Ammon's horn (tissue), 1 donor: Measurements from ENCODE around the gene CYB5R4.
"Not testable (repeated sequence)": the region's sequence is repeated elsewhere in the genome, so short reads cannot be mapped to it uniquely, and the experiment has no call there.

Experiments
- DNase-seq: peaks from one replicate; pipeline ENCODE4 v3.0.0-alpha.2; 2016; ENCODE audit warnings: low spot score

The CYB5R4 gene

DNA sequence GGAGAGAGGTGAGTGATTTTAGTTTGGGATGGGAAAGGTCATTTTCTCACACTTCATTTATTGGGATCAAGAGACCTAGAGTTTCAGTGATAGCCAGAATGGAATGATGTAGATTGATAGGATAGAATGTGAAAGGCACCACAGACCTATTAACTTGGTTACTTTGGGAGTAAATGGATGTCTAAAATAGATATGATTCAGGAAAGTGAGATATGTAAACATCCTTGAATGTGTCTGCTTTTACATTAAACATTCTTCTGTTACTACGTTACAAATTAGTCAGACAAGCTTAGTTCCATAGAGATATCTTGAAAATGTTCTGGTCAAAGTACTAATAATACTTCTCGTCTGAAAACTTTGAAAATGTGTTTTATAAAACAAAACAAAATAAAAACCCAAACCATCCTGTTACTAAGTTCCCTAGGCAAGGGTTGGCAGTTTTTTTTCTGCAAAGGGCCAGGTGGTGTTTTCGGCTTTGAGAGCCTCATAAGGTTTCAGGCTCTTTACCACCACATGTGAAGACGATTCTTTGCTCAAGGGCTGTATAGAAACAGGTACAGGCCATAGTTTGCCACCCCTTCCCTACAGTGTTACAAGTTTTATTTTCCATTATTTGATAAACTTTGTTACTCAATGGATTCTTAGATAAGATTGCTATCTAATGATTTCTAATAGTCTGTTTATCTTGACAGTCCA is 3.4 kb downstream of the CYB5R4 start:
- DNase-seq, result no peak

DNA sequence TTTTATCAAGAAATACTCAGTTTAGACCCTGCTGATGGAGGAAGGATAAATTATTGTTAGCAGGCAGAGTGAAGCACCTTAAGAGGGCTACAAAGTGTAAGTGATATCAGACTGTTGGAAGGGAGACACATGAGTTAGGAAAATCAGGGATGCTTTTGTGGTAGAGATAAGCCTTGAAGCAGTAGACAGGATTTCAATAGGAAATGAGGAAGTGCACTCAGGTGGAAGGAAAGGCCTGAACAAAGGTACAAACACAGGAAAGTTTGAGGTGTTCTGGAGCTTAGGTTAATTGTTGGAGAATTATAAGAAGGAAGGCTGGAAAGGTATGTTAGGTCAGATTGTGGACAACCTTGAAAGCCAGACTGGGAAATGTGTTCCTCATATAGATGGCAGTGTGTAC is 7.6 kb downstream of the CYB5R4 start:
- no peak for DNase-seq

DNA sequence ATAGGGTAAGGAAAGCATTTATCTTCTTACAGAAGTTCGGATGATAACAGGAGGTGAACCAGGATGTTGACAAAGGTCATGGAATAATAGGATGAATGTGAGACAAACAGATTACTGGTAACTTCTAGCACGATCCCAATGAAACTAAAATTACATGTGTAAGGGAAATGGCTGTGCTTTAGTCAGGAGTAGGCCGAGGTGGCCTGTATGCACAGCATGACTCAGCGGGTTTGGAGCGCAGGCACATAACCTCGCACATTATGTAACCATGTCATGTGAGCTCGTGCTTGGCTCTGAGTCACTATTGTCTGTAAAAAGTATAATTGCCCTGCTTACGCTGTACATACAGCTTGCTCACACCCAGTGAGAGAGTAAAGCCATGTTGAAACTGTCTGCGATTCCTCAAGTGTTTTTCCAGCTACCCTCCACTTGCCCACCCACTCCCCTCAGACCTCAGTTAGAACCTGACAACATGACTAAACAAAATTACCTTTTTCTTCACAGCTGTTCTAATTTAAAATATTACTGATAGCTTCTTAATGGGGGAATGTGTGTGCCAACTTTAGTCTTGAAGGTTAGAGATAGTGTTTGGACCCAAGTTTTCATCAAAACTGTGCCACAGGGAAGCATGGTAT is 8.2 kb downstream of the CYB5R4 start:
- peak; percentile 31 for DNase-seq

DNA sequence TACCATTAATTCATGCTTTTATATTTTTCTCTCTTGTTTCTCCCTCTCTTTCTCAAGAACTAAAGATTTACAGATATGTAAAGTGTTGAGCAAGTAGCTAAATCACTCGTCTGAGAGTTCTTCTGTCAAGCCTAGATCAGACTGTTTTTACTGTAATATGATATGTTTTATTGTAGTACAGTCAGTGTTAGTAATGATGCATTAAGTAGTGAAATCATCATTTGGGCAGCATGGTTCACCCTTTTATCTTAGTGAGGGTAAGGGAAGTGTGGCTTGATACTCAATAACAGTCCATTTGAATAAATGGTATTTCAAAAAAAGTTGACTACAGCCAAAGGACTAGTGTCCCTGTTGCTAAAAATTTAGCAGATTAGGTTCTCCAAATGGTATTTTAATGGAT is 9.2 kb downstream of the CYB5R4 start:
- no peak for DNase-seq

DNA sequence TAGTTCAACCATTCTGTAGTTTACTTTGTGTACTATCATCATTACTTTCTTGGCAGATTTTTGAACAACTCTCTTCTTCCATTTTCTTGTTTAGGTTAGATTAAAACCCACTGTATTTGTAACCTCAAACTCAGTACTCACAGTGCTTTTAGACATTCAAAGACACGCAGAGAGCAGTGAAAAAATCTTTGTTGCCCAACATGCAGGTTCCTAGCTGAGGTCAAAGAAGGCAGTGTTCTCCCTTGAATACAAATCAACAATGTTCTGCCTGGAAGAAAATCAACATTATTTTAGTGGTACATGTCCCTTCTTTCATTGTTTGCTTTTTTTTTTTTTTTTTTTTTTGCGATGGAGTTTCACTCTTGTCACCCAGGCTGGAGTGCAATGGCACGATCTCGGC is 11.2 kb downstream of the CYB5R4 start:
- DNase-seq, result peak; percentile 14

DNA sequence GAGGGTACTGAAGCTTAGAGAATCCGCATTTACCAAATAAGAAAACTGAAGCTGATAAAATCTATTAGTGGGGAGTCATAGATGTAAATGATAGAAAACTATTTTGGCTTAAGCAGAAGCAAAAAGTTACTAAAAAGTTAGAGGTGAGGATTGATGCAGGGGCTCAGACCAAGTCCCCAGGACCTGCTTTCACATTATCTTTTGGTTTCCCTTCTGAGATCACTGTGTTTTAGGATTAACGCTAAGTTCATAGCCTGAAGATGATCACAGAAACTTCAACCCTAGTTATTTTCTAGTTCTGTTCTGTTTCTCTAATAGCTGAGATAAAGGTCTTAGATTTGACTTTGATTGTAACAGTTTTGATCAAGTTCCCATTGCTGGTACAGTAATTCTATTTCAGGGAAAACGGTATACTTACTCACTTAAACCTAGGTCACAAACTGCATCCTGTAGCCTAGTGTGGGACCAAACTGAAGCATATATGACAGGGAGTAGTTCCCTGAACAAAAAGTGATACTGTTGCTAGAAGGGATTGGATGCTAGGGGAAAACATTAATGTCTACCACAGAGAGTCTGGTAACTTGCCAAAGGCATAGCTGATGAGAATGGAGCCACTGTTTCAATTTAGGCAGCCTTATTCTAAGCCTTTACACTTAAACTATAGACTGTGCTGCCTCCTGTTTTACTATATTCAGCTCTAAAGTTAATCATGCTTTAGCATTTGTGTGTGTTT is 13.1 kb downstream of the CYB5R4 start:
- DNase-seq, result peak; percentile 68

DNA sequence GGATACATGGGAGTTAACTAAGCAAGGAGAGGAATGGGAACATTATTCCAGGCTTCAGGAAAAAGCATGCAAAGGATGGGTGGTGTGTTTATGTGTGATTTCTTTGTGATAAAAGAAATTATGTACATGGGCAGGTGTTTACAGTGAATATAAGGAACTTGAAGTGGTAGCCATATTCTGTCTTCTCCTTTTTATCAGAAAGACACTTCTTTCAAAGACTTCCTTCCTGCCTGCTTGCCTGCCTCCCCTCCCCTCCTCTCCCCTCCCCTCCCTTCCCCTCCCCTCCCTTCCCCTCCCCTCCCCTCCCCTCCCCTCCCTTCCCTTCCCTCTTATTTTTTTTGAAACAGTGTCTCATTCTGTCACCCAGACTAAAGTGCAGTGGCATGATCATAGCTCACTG is 14.4 kb downstream of the CYB5R4 start:
- DNase-seq, result no peak

DNA sequence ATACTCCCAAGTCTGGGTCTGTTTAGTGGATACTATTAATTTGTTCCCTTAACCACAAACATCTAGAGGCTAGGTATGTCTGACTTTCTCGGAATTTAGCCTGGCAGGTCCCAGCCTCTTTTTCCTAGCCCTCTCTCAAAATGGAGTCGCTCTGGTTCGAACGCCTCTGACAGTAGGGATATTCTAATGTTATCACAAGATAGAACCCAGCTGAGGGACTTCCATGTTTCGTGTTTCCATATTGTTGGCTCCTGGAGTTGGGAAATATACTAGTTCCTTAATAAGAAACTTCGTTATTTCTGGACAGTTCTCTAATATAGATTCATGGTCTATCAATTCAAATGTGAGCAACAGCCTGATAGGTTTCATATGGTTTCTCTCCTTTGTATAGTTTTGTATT is 16.4 kb downstream of the CYB5R4 start:
- DNase-seq, result no peak

DNA sequence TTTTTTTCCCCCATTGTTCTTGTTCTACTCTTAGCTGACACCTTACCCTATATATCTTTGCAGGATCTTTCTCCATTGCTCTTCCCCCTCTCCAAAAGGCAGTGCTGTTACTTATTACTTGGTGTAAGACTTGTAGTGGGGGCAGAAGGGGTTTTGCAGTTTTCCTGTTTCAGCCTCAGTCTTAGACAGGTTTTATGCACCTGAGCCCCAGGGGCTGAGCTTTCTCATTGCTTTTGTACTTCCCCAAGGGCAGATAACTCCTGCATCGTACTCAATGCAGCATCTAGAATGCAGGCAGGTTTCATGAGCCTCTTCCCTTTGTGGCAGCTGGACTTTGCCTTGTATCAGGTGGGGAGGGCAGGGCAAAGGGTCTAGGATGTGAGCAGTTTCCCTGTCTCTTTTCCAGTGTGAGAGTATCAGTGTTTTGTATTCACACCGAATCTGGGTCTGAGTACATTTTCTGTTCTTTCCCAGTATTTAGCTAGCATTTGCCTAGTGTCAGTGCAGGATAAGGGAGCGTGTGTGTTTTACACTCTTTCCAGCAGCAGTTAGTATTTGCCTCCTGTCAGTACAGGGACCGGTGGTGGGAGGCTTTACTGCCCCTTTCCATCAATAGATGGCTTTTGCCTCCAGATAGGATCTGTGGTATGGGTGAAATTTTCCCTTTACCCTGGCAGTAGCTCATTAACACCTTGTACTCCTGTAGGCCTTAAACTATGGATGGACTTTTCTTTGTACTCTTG is 19.6 kb downstream of the CYB5R4 start:
- no peak for DNase-seq

DNA sequence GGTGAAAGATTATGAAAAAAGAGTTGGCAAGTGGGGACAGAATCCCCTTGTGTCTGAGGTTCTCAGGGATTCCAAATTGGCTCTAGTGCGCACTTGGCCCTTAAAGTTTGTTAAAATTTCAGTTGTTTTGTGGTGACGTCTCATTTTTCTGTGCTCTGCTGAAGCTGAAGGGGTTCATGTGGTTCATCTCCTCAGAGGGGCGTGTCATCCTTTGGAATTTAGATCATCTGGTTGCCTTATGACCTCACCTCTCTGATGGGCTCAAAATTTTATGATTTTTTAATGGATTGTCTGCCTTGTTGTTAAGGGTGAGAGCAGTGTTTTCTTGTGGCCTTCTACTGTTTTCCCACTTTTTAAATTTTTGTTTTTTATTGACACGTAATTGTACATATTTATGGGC is 20.3 kb downstream of the CYB5R4 start:
- no peak for DNase-seq

DNA sequence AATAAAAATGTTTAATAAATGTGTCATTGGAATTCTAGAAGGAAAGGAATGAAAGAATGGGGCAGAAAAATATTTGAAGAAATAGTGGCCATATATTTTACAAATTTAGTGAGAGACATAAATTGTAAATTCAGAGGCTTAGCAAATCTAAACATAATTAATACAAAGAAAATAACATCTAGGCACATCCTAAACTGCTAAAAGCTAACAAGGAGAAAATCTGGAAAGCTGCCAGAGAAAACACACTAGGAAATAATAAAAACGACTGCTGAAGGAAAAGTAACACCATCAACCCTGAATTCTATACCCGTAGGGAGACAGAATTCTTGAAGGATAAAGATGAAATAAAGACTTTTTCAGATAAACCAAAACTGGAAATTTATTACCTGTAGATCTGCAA is 23.8 kb downstream of the CYB5R4 start:
- DNase-seq, result no peak

DNA sequence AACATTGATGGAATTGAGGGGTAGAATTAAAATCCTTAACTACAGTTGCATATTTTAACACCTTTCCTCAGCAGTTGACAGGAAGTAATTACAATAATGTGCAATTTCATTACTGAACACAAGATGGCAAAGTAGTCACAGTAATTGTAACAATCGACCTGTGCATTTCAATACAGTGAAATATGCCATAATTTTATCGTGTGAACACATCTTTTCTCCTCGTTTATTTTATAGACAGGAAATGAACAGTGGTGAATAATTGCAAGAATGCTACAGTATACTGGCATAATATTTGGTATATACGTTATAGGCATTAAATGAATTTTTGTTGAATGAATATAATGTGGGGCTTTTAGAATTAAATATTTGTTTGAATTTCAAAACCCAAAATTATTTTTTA is 25.0 kb downstream of the CYB5R4 start:
- DNase-seq, result peak; percentile 56

DNA sequence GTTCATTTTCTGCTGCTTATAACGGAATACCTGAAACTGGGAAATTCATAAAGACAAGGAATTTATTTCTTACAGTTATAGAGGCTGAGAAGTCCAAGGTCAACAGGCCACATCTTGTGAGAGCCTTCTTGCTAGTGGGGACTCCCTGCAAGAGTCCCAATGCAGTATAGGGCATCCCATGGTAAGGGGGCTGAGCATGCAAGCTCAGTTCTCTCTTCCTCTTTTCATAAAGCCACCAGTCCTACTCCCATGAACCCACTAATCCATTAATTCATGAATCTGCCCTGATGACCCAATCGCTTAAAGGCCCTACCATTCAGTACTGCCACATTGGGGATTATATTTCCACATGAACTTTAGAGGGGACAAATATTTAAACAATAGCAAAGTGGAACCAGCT is 26.5 kb downstream of the CYB5R4 start:
- DNase-seq, result no peak

DNA sequence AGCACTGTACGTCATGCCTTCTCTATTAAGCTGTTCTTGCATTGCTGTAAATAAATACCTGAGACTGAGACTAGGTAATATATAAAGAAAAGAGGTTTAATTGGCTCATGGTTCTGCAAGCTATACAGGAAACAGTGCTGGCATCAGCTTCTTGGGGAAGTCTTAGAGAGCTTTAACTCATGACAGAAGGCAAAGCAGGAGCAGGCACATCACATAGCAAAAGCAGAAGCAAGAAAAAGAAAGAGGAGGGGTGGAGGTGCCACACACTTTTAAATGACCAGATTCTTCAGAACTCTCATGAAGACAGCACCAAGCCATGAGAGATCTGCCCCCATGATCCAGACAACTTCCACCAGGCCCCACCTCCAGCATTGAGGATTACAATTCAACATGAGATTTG is 30.1 kb downstream of the CYB5R4 start:
- DNase-seq, result no peak

DNA sequence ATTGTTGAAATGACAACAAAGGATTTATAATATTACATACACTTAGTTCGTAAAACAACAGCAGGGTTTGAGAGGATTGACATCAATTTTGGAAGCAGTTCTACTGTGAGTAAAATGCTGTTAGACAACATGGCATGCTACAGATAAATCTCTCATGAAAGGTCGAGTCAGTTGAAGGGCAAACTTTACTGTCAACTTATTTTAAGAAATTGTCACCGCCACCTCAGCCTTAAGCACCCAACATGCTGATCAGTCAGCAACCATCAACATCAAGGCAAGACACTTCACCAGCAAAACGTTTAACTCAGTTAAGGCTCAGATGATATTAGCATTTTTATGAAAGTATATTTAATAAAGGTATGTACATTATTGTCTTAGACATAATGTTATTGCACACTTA is 31.0 kb downstream of the CYB5R4 start:
- DNase-seq, result no peak

DNA sequence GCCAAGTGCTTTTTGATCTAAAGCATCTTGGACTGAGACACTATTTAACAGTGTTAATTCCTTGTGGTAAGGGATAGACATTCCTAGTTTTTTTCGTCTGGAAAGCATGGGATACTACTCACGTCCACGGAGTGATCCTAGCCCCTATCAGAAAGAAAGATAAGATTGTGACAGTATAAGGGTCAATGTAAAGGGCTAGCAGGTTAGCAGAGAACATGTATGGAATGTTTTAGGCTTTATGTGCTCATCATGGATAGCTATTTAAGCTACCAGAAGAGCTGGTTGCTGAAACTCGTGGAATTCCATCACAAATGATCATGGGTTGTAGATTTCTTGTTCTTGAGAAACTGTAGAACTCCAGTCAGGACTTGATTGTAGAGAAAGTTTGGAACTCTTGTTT is 32.1 kb downstream of the CYB5R4 start:
- DNase-seq, result no peak

DNA sequence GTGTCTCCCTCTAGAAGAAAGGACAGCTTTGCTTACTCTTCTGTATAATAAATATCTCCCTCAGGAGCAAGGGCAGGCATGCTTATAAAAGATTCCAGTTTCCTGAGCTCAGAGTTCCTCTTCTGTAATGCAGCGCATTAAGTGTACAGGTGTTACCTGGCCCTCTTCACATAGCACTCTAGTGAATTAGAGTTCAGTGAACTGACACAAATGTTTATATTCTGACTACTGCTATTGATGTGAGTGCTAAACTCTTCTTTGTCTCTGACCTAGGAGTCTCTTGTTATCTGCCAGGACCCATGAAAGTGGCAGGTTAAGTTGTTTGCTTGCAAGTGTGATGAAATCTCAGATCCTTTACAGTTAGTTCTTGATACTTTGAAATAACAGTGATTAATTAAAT is 33.5 kb downstream of the CYB5R4 start:
- no peak for DNase-seq

DNA sequence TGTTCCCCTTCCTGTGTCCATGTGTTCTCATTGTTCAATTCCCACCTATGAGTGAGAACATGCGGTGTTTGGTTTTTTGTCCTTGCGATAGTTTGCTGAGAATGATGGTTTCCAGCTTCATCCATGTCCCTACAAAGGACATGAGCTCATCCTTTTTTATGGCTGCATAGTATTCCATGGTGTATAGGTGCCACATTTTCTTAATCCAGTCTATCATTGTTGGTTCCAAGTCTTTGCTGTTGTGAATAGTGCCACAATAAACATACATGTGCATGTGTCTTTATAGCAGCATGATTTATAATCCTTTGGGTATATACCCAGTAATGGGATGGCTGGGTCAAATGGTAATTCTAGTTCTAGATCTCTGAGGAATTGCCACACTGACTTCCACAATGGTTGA is 37.6 kb downstream of the CYB5R4 start:
- not testable (repeated sequence) for DNase-seq

DNA sequence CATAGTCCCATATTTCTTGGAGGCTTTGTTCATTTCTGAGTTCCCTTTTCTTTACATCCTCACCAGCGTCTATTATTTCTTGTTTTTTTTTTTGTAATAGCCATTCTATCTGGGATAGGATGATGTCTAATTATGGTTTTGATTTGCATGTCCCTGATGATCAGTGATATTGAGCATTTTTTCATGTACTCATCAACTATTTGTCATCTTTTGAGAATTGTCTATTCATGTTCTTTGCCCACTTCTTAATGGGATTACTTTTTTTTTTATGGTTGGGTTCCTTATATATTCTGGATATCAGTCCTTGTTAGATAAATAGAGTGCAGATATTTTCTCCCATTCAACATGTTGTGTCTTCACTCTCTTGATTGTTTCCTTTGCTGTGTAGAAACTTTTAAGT is 42.1 kb downstream of the CYB5R4 start:
- DNase-seq, result no peak

DNA sequence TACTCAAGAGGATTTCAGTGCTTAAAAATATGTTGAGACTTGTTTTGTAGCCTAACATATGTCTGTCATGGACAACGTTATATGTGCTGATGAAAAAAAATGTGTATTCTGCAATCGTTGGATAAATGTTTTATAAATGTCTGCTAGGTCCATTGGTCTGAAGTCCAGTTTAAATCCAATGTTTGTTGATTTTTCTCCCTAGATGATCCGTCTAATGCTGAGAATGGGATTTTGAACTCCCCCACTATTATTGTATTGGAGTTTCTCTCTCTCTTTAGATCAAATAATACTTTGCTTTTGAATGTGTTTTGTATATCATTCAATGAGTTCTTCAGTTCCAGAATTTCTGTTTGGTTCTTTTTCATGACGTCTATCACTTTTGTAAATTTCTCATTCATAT is 44.9 kb downstream of the CYB5R4 start:
- no peak for DNase-seq

DNA sequence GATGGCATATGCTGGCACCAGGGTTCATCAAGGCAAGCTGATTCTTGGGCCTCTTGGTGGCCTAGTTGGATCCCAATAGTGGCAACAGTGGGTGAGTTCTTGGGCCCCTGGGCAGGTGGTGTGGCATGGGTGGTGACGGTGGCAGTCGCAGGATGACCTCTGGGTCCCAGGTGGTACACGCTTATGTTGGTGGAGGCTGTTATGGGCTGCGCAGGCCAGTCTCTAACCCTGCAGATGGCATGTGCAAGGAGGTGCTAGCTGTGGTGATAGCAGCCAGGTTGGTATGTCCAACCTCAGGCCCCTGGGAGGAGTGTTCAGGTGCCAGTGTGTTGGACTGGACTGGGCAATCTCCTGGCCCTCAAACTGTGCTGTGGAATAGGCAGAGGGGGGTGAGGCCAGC is 46.2 kb downstream of the CYB5R4 start:
- no peak for DNase-seq

DNA sequence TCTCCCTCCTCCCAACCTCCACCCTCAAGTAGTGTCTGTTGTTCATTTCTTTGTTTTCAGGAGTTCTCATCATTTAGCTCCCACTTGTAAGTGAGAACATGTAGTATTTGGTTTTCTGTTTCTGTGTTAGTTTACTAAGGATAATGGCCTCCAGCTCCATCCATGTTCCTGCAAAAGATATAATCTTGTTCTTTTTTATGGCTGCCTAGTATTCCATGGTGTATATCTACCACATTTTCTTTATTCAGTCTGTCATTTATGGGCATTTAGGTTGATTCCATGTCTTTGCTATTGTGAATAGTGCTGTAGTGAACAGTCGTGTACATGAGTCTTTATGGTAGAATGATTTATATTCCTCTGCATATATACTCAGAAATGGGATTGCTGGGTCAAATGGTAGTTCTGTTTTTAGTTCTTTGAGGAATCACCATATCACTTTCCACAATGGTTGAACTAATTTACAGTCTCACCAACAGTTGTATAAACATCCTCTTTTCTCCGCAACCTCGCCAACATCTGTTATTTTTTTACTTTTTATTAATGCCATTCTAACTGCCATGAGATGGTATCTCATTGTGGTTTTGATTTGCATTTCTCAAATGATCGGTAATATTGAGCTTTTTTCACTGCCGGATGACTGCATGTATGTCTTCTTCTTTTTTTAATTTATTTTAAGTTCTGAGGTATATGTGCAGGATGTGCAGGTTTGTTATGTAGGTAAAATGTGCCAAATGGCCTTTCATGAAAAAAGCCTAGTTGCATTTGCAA is 48.3 kb downstream of the CYB5R4 start:
- DNase-seq, result not testable (repeated sequence)
